Esophagus squamous epithelium (tissue), 5 donors: ENCODE results near the gene BDNF. TPM values are rescaled to one million over a fixed set of nuclear protein-coding genes. Genes with fewer than 3 reads are reported as not detected.

Experiments
- DNase-seq: peaks from one replicate; lab custom pipeline; 2025; lab: John Stamatoyannopoulos, UW
- H3K27ac ChIP-seq, 4 donors: fragments of 200-600 bp; sonication (generic); one replicate each; pipeline ENCODE4 v1.5.1; 2016 to 2019; ENCODE audit warnings: mild to moderate bottlenecking in 1 of 4
- H3K27me3 ChIP-seq, 4 donors: fragments of 200-600 bp; sonication (generic); 1 replicate in 3 of 4; 2 replicates in 1 of 4; pipeline versions ENCODE4 v1.5.1 to v1.6.0; 2017 to 2021; ENCODE audit warnings: antibody characterized with exemption in 1 of 4
- H3K36me3 ChIP-seq, 3 donors: fragments of 200-600 bp; sonication (generic); one replicate each; pipeline ENCODE4 v1.5.1; 2016 to 2019
- H3K4me1 ChIP-seq, 3 donors: fragments of 200-600 bp; sonication (generic); one replicate each; pipeline ENCODE4 v1.5.1; 2017 to 2019
- H3K4me3 ChIP-seq, 4 donors: fragments of 200-600 bp; sonication (generic); 1 replicate in 3 of 4; 2 replicates in 1 of 4; pipeline ENCODE4 v1.5.1; 2016 to 2019; ENCODE audit warnings: mild to moderate bottlenecking in 2 of 4, moderate library complexity in 1 of 4
- H3K9me3 ChIP-seq, 3 donors: fragments of 200-600 bp; sonication (generic); one replicate each; pipeline ENCODE4 v1.5.1; 2016 to 2019
- POLR2A ChIP-seq, 4 donors: fragments of 450-650 bp; IDR thresholded peaks; one replicate each; pipeline ENCODE4 v1.6.1; 2017; ENCODE audit warnings: antibody characterized with exemption in 4 of 4, mild to moderate bottlenecking in 4 of 4, moderate library complexity in 3 of 4
- WGBS, 2 donors: methylation state at CpG; one replicate each; pipeline ENCODE4 v1.1.5; 2018; 5-methylcytosine and 5-hydroxymethylcytosine counted together
- intact Hi-C: fragments of 100-400 bp; cut with DNase I; formaldehyde crosslinking; loops from one replicate; pipeline ENCODE4 v1.15.0; 2022
- total RNA-seq, 4 donors: library from RNA; depleted of rRNA; stranded (reverse); fragments of >200 nt; gene quantifications; one replicate each; pipeline ENCODE4 v1.1.0, GENCODE V29; 2016
- TF ChIP-seq, protein P1 (sequence below), 6 experiments: fragments of 450-650 bp in 4 of 6; fragments of 200-600 bp in 2 of 6; sonication (generic) in 2 of 6; IDR thresholded peaks; one replicate each; pipeline ENCODE4 v1.5.1; 2016 to 2019; ENCODE audit warnings: antibody characterized with exemption in 6 of 6, mild to moderate bottlenecking in 4 of 6, moderate library complexity in 4 of 6
- donor health status: DM: yes; HTN: yes; CAD: no.

BDNF gene
- total RNA-seq, 4 donors from 2014 or later = 0.15 to 1.1 (median 0.84) TPM

GRCh38 chr11:27707676-27708075 is 7.4 kb upstream of the BDNF start:
- Histone ChIP-seq H3K9me3 (no peaks in the 10 kb centered on the region), H3K4me3 (no peak overlapping the region), H3K27ac (no peak overlapping the region), H3K36me3 (no peaks in the 10 kb centered on the region), H3K27me3 (peaks cover 0 to 30% (median 0%) of the 10 kb centered on the region in 4 donors), H3K4me1 (no peaks in the 10 kb centered on the region)
- WGBS, 2 donors = 90 to 97% methylated on average over 3 of the region's 3 CpGs
- TF ChIP-seq, protein P1, sequence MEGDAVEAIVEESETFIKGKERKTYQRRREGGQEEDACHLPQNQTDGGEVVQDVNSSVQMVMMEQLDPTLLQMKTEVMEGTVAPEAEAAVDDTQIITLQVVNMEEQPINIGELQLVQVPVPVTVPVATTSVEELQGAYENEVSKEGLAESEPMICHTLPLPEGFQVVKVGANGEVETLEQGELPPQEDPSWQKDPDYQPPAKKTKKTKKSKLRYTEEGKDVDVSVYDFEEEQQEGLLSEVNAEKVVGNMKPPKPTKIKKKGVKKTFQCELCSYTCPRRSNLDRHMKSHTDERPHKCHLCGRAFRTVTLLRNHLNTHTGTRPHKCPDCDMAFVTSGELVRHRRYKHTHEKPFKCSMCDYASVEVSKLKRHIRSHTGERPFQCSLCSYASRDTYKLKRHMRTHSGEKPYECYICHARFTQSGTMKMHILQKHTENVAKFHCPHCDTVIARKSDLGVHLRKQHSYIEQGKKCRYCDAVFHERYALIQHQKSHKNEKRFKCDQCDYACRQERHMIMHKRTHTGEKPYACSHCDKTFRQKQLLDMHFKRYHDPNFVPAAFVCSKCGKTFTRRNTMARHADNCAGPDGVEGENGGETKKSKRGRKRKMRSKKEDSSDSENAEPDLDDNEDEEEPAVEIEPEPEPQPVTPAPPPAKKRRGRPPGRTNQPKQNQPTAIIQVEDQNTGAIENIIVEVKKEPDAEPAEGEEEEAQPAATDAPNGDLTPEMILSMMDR (IDR thresholded peaks at IDR 0.05) = no peak
- intact Hi-C loops = loop anchor here (10.0 kb wide), 1 partner anchor 1627 kb away; no protein-coding TSS in a partner anchor
- DNase-seq = no peak

DNA sequence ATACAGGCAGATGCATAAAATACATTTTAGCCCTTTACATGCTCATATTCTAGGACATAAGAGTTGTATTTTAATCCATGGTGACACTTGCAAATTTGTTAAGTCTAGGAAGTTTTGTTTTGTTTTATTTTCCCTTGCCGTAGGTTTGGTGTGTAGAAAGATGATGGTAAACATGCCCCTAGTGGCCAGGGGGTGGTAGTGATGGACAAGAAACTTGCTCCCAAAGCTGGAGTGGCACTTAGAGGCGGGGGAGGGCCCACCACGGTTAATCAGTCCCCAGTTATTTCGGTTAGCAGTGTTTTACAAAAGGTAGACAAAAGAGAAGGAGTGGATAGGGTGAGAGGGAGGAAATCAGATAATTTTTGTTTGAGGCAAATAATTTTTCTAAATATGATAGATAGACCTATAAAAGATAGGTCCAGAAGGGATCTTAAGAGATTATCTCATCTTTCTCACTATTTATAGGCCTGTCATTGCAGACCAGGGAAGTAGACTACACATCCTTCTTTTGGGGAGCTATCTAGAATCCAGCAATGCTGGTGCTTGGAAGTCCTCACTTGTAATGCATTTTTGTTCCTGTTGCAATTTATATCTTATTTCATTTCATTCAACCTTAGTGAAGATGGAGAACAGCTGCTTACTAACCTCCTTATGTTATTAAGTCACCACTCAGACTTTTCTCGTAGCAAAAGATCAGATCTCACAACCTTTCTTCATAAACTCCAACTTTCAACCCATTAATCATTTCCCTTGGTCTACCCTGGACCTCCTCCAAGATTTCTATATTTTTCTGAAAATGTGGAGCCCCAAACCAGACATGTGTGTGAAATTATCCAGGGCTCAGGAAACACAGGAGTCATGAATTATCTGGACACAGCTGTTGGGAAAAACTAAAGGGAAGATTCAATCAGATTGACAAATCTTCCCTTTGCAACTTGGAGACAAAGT is 5.9 kb upstream of the BDNF start:
- Histone ChIP-seq H3K27me3 (peaks cover 0 to 45% (median 0%) of the 10 kb centered on the region in 4 donors), H3K36me3 (no peaks in the 10 kb centered on the region), H3K9me3 (no peaks in the 10 kb centered on the region), H3K27ac (no peak overlapping the region), H3K4me3 (no peak overlapping the region), H3K4me1 (peaks cover 0 to 8% (median 0%) of the 10 kb centered on the region in 3 donors)
- TF ChIP-seq POLR2A (IDR thresholded peaks at IDR 0.05) = no peak
- TF ChIP-seq, protein P1 (IDR thresholded peaks at IDR 0.05) = peak; percentile 32 to 55 (median 42)
- intact Hi-C loops = loop anchor here (10.0 kb wide), 1 partner anchor 1629 kb away; no protein-coding TSS in a partner anchor
- 34 to 36% methylated on average over 5 of the region's 5 CpGs for WGBS, 2 donors
- no peak for DNase-seq

DNA sequence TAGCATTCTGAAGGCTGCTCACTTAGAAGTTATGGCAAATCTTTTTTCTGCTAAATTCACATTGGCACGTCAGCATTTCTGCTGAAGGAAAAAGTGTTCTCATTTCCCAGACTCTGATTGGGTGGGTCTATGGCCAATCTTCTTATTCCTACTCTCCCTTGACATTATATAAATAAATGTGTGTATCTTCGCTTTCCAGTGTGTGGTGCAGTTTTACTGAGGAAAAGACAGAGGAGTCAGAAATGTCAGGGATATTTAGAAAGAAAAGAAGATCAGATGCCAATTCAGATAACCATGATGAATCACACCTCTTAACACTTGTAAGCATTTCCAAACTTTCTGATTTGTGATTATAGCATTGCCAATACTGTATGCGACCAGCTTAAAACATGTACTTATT is 3.2 kb upstream of the BDNF start:
- Histone ChIP-seq H3K27ac (no peak overlapping the region), H3K27me3 (peaks cover 7 to 61% (median 14%) of the 10 kb centered on the region in 4 donors), H3K4me1 (peaks cover 18 to 35% (median 21%) of the 10 kb centered on the region in 3 donors), H3K9me3 (no peaks in the 10 kb centered on the region), H3K36me3 (no peaks in the 10 kb centered on the region), H3K4me3 (no peak overlapping the region)
- intact Hi-C loops = loop anchor here (10.0 kb wide), 1 partner anchor 1631 kb away; no protein-coding TSS in a partner anchor
- DNase-seq = no peak
- WGBS, 2 donors = 25 to 30% methylated on average over 3 of the region's 3 CpGs
- TF ChIP-seq, protein P1 (IDR thresholded peaks at IDR 0.05) = no peak
- no peak for TF ChIP-seq POLR2A (IDR thresholded peaks at IDR 0.05)

DNA sequence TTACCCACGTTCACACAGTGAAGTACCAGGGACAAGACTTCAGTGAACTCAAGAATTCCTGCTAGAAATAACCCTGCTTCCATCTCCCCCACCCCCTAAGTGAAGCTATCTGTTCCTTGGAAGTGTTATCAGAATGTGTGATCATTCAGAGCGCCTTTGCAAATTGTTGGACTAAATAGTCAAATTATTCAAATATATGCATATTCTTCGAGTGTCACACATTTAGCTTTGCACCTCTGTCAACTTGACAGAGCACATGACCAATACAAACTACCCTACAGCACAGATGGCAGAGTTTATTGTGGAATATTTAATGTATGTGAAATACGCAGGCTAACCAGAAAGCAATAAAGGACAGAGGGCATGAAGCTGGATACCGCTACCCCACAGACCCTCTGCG is 2.6 kb upstream of the BDNF start:
- WGBS, 2 donors = 41 to 52% methylated on average over 6 of the region's 6 CpGs

More for the DNA sequence above, 2.6 kb upstream of the BDNF start:
- Histone ChIP-seq H3K36me3 (no peaks in the 10 kb centered on the region), H3K4me1 (peaks cover 20 to 36% (median 21%) of the 10 kb centered on the region in 3 donors), H3K9me3 (no peaks in the 10 kb centered on the region), H3K4me3 (no peak overlapping the region), H3K27ac (no peak overlapping the region), H3K27me3 (peaks cover 7 to 67% (median 14%) of the 10 kb centered on the region in 4 donors)
- intact Hi-C loops = loop anchor here (10.0 kb wide), 1 partner anchor 1632 kb away; no protein-coding TSS in a partner anchor
- no peak for DNase-seq
- TF ChIP-seq POLR2A (IDR thresholded peaks at IDR 0.05) = no peak
- TF ChIP-seq, protein P1 (IDR thresholded peaks at IDR 0.05) = no peak
